Spleen (tissue), 7 donors: ENCODE data around the gene SLC38A11.

Experiments
- POLR2AphosphoS5 ChIP-seq, 3 donors: sonication (generic); formaldehyde crosslinking; IDR thresholded peaks; one replicate each; pipeline ENCODE4 v1.5.1; 2017; ENCODE audit warnings: antibody characterized with exemption in 3 of 3
- TF ChIP-seq, protein P1 (sequence below), 11 experiments: fragments of 200-600 bp in 7 of 11; fragments of 450-650 bp in 4 of 11; sonication (generic) in 4 of 11; IDR thresholded peaks in 8 of 11; conservative IDR thresholded peaks in 3 of 11; 1 replicate in 7 of 11; 2 replicates in 4 of 11; pipeline versions ENCODE4 v1.4.0 to v1.8.0; 2016 to 2021; ENCODE audit warnings: antibody characterized with exemption in 11 of 11, inconsistent platforms in 4 of 11, mild to moderate bottlenecking in 1 of 11
- donor health status: DM: no; HTN: no; CAD: no; lungs with moderate emphysema.
- donor health status: DM: no; HTN: no; CAD: no.
- donor health status: DM: no; HTN: no; CAD: no.

DNA sequence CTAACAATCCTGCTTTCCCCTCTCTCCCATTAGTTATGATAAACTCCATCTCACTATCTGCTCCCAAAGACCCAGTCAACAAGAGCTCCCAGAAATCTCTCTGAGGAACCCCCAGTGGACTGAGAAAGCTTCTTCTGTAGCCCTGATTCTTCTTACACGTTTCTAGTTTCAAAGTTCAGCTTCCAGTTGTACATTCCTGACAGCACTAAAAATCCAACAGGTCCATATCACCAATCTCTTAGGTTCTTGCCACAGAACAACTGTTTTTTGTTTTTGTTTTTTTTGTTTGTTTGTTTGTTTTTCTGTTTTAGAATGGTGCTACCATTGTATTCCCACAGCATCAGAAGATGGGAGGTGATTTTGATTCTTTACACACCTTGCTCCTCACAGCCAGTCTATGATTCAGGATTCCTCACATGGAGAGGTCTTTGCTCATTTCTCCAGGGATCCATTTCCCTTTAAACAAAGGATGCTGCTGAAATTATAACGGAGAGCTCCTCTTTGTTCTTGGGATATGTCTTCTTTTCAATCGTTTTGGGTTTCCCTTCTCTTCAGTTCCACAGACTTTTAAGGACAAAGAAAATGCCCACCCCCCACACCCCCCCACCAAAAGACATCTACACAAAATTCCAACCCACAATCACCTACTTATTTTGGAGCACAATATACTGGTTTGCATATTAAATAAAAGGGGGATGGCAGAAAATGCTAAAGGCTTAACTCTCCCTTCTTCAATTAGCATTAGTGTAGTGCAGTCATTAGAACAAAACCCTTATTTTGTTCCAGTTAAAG is 57.7 kb downstream of the SLC38A11 start:
- TF ChIP-seq, protein P1, sequence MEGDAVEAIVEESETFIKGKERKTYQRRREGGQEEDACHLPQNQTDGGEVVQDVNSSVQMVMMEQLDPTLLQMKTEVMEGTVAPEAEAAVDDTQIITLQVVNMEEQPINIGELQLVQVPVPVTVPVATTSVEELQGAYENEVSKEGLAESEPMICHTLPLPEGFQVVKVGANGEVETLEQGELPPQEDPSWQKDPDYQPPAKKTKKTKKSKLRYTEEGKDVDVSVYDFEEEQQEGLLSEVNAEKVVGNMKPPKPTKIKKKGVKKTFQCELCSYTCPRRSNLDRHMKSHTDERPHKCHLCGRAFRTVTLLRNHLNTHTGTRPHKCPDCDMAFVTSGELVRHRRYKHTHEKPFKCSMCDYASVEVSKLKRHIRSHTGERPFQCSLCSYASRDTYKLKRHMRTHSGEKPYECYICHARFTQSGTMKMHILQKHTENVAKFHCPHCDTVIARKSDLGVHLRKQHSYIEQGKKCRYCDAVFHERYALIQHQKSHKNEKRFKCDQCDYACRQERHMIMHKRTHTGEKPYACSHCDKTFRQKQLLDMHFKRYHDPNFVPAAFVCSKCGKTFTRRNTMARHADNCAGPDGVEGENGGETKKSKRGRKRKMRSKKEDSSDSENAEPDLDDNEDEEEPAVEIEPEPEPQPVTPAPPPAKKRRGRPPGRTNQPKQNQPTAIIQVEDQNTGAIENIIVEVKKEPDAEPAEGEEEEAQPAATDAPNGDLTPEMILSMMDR (IDR thresholded peaks at IDR 0.05 in 8 of 11, conservative IDR thresholded peaks at IDR 0.05 in 3 of 11): no peak
- TF ChIP-seq POLR2AphosphoS5 (IDR thresholded peaks at IDR 0.05): no peak
